Dendritic cell treated with granulocyte-macrophage colony-stimulating factor and Interleukin-4, amounts not matched to agents 40 ng/mL and 50 ng/mL, for 4 days (primary cell): ENCODE data around the gene KMO.

Experiments
- H3K27ac Mint-ChIP-seq: one replicate; pipeline ENCODE4 v1.8.0; 2022; ENCODE audit warnings: mild to moderate bottlenecking, mixed read lengths
- H3K27me3 Mint-ChIP-seq: one replicate; pipeline ENCODE4 v1.8.0; 2022; ENCODE audit warnings: mild to moderate bottlenecking, mixed read lengths
- H3K36me3 Mint-ChIP-seq: one replicate; pipeline ENCODE4 v1.8.0; 2022; ENCODE audit warnings: low read depth, mixed read lengths
- H3K4me1 Mint-ChIP-seq: one replicate; pipeline ENCODE4 v1.8.0; 2022; ENCODE audit warnings: low read depth, mixed read lengths
- H3K4me3 Mint-ChIP-seq: one replicate; pipeline ENCODE4 v1.8.0; 2022; ENCODE audit warnings: mild to moderate bottlenecking, moderate library complexity, mixed read lengths
- H3K9me3 Mint-ChIP-seq: one replicate; pipeline ENCODE4 v1.8.0; 2022; ENCODE audit warnings: mixed read lengths
- intact Hi-C: fragments of 100-400 bp; cut with micrococcal nuclease; formaldehyde crosslinking; loops from one replicate; pipeline ENCODE4 v1.15.0; 2022

Gene KMO

GRCh38 chr1:241644259-241644658, 112.1 kb downstream of the KMO start:
- Mint-ChIP-seq H3K9me3 (no peaks in the 10 kb centered on the region), H3K4me1 (peaks cover 11% of the 10 kb centered on the region), H3K27me3 (no peaks in the 10 kb centered on the region), H3K4me3 (no peak overlapping the region), H3K27ac (no peak overlapping the region), H3K36me3 (peaks cover 6% of the 10 kb centered on the region)
- intact Hi-C loops: no loop called here

- Mint-ChIP-seq H3K27ac (no peak overlapping the region), H3K27me3 (peaks cover 2% of the 10 kb centered on the region), H3K9me3 (no peaks in the 10 kb centered on the region), H3K4me1 (peaks cover 11% of the 10 kb centered on the region), H3K36me3 (no peaks in the 10 kb centered on the region), H3K4me3 (no peak overlapping the region)
- intact Hi-C loops: no loop called here
Measured at GRCh38 chr1:241645199-241645598, 113.0 kb downstream of the KMO start.
